ENCODE results near the gene MROH9.

DNA sequence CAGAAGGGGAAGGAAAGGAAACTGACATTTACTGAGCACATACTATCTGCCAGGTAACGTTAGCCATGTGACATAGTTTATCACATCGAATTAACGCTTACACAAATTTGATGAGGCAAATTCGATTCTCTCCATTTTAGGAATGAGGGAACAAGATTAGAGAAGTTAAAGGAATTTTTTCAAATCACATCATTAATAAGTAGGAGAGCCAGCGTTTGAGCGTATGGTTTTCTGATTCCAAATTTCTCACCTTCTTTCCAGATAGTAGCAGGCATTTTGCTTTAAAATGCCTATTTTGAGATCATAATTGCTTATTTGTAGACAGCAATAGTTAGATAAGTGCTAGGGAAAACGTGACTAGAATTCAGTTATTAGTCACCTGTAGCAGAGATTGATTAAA is 174.6 kb downstream of the MROH9 start:
- TF ChIP-seq, protein P1, sequence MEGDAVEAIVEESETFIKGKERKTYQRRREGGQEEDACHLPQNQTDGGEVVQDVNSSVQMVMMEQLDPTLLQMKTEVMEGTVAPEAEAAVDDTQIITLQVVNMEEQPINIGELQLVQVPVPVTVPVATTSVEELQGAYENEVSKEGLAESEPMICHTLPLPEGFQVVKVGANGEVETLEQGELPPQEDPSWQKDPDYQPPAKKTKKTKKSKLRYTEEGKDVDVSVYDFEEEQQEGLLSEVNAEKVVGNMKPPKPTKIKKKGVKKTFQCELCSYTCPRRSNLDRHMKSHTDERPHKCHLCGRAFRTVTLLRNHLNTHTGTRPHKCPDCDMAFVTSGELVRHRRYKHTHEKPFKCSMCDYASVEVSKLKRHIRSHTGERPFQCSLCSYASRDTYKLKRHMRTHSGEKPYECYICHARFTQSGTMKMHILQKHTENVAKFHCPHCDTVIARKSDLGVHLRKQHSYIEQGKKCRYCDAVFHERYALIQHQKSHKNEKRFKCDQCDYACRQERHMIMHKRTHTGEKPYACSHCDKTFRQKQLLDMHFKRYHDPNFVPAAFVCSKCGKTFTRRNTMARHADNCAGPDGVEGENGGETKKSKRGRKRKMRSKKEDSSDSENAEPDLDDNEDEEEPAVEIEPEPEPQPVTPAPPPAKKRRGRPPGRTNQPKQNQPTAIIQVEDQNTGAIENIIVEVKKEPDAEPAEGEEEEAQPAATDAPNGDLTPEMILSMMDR (IDR thresholded peaks at IDR 0.05; ENCODE audit: low read depth, low read length), result no peak
- TF ChIP-seq POLR2A (IDR thresholded peaks at IDR 0.05; ENCODE audit: extremely low read depth, insufficient read length) (no peak), MYC (IDR thresholded peaks at IDR 0.05; ENCODE audit: low read depth, low read length) (no peak)
